Retina (tissue), 1 donor: ENCODE measurements around the gene FHOD1.

Experiments used
- DNase-seq: peaks from one replicate; pipeline ENCODE4 v3.0.0-alpha.2; 2016

The FHOD1 gene

GRCh38 chr16:67230809-67231660 is 16.2 kb downstream of the FHOD1 start:
- DNase-seq = no peak

GRCh38 chr16:67229906-67230808 is 17.1 kb downstream of the FHOD1 start:
- DNase-seq = no peak

GRCh38 chr16:67228905-67229304 is 18.4 kb downstream of the FHOD1 start:
- no peak for DNase-seq

GRCh38 chr16:67228034-67228785 is 19.1 kb downstream of the FHOD1 start:
- no peak for DNase-seq

- no peak for DNase-seq
Observed at GRCh38 chr16:67227567-67227921, 19.7 kb downstream of the FHOD1 start.

- peak; percentile 99 for DNase-seq
Observed at GRCh38 chr16:67226804-67227566, 20.3 kb downstream of the FHOD1 start, which contains the start of gene TMEM208. Gene TMEM208, plus strand, starts transcription at chr16:67227130. Its CDS starts 89 bp downstream, at chr16:67227219.

GRCh38 chr16:67226295-67226803 is 20.9 kb downstream of the FHOD1 start:
- no peak for DNase-seq

GRCh38 chr16:67223992-67224391 is 23.3 kb downstream of the FHOD1 start:
- no peak for DNase-seq

- DNase-seq = no peak
Observed at GRCh38 chr16:67216612-67217490, 30.4 kb downstream of the FHOD1 start.

GRCh38 chr16:67215706-67216105 is 31.6 kb downstream of the FHOD1 start:
- DNase-seq = no peak

GRCh38 chr16:67213197-67214019 is 33.9 kb downstream of the FHOD1 start:
- no peak for DNase-seq

GRCh38 chr16:67212766-67213165 is 34.5 kb downstream of the FHOD1 start:
- no peak for DNase-seq

- DNase-seq = no peak
Observed at GRCh38 chr16:67211674-67212073, 35.6 kb downstream of the FHOD1 start.

GRCh38 chr16:67210069-67210937 is 37.0 kb downstream of the FHOD1 start:
- DNase-seq = no peak

- DNase-seq = no peak
Observed at GRCh38 chr16:67209565-67209964, 37.7 kb downstream of the FHOD1 start.

GRCh38 chr16:67208154-67208896 is 39.0 kb downstream of the FHOD1 start:
- DNase-seq = no peak

- no peak for DNase-seq
Observed at GRCh38 chr16:67207249-67208091, 39.8 kb downstream of the FHOD1 start.
